HG02623 (cell line): ENCODE results near the gene MBP.
"Not testable (repeated sequence)": the region's sequence is repeated elsewhere in the genome, so short reads cannot be mapped to it uniquely, and the experiment has no call there.

Experiments used
- ATAC-seq: cut with Tn5 transposase; IDR thresholded peaks from one replicate; pipeline ENCODE4 v1.9.1; 2021; ENCODE audit warnings: moderate library complexity; ENCODE audit not compliant: unreplicated experiment

The MBP gene

DNA sequence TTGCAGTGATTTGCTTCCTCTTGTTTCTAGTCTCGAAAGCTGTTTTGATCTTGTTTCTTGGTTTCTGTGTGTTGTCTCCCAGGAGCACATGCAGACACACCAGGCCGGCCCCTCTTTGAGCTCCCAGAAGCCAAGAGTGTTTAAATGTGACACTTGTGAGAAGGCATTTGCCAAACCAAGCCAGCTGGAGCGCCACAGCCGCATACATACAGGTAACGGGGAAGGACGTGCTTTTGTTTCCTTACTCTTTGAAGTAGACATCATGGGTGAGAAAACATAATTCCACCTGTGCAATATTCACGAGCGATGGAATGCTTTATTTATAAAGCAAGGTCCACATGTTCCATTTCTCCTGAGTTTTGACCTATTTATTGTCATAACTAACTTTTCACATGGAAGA, 173.0 kb downstream of the MBP start:
- no peak for ATAC-seq

DNA sequence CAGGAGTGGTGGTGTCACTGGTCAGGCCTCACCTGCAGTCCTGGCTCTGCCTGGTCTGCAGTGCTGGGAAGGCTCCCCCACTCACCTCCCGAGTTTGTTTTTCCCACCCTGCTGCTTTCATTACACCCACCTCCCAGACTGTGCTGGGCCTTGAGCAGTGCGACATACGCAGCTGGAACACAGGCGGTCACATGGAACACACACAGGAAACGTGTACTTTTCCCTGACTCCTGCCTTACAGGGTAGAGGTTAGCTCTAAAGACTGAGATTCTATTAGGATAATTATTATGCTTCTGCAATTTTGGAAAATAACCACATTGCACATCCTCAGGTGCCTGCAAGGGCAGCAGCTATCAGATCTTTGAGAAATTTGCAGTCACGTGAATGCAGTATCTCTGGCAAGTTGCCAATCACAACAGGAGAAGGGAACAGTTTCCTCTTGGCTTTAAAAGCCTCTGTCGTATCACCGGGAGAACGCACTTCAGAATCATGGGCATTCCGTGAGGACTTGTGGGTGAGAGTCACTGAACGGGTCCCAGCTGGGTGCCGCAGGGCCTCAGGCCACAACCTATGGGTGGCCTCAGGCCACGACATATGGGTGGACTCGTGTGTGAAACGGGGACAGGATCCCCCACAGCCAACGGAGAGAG, 173.8 kb downstream of the MBP start:
- no peak for ATAC-seq

- no peak for ATAC-seq
Measured at GRCh38 chr18:76957384-76958355, 174.9 kb downstream of the MBP start.

DNA sequence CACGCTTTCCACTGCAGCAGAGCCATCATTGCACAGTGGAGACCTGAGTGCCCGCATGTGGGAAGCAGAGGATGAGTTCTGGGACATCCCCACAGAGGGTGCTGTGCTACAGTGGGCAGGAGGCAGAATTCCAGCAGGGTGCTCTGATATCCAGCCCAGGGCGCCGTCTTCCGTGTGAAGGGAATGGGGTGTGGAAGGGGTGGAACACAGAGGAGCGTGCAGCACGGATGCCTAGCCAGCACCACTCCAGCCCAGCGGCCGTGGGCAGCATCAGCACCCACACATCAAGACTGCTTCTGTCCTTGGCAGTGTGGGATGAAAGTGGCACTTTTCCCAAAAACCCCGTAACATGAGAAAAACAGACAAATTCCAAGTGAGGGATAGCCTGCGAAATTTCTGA, 175.9 kb downstream of the MBP start:
- ATAC-seq = no peak

DNA sequence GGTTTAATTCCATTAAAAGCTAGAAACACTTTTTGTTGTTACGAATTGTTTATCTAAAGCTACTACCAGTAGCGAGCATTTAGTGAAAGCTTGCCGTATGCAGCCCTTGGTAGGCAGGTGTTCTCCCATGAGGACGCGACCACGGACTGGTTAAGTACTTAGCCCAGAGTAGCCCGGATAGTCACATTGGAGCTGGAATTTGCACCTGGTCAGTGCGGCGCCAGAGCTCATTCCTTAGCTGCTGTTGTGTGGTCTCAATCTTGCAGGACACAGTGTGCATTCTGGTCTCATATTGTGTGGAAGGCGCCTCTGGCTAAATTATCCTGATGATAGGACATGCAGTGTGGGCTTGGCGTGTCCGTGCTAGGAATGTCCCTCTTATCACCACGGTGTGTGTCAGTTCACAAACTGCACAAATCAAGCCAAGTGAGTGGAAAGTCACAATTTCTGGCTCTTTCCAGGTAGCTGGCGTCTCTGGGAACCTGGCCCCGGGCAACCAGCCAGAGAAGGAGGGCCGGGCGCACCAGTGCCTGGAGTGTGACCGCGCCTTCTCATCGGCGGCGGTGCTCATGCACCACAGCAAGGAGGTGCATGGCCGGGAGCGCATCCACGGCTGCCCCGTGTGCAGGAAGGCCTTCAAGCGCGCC, 176.9 kb downstream of the MBP start:
- no peak for ATAC-seq

GRCh38 chr18:76953583-76954233, 178.9 kb downstream of the MBP start:
- ATAC-seq = no peak

DNA sequence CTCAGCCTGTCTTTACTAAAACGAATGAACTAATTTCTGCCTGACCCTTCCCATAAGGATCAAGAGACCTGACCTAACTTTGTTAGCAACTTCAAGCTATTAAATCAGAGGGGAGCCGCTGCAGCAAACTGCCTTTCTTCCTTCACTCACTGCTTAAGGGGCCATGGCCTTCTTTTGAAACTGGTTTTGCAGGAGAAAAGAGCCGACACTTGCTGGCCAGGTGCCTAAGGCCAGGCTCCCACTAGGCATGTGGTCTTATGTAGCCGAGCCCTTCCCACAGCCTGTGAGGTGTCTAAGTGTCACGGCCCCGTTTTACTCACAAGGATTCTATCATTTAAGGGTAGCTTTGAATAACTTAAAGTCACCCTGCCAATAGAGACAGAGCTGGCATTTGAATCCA, 179.4 kb downstream of the MBP start:
- ATAC-seq = no peak

DNA sequence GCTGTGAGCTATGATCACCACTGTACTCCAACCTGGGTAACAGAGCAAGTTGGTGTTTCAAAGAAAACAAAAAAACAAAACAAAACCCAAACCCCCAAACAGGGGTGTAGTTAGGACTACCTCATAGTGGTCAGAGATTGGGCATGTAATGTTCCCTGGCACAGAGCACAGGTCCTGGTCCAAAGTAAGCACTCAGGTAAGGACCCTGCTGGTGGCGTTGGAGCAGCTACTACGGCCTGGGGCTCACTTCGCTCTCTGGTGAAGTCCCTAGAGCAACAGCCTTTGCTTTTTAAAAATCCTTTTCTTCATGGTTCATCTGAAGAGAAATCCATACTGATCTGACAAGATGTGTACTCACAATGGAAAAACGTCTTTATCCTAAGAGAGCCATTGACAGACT, 179.8 kb downstream of the MBP start:
- no peak for ATAC-seq

DNA sequence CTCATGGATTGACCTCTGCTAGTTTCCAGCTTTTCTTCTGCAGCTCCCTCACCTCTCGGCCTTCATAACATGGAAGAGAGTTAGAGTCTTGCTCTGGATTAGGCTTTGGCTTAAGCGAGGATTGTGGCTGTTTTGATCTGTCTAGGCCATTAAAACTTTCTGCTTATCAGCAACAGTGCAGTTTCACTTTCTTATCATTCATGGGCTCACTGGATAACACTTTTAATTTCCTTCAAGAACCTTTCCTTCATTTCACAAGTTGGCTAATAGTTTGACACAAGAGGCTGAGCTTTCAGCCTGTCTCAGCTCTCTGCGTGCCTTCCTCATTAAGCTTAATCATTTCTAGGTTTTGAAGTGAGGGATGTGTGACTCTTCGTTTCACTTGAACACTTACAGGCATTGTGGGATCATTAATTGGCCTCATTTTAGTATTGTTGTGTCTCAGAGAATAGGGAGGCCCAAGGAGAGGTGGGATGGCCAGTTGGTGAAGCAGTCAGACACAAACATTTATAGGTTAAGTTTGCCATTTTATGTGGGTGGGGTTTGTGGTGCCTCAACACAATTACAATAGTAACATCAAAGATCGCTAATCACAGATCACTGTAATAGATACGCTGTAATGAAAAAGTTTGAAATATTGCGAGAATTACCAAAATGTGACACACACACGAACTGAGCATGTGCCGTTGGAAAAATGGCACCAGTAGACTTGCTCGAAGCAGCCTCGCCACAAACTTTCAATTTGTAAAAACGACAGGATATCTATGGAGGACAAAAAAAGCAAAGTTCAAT, 180.9 kb downstream of the MBP start:
- ATAC-seq = no peak

GRCh38 chr18:76948345-76948744, 184.2 kb downstream of the MBP start:
- no peak for ATAC-seq

DNA sequence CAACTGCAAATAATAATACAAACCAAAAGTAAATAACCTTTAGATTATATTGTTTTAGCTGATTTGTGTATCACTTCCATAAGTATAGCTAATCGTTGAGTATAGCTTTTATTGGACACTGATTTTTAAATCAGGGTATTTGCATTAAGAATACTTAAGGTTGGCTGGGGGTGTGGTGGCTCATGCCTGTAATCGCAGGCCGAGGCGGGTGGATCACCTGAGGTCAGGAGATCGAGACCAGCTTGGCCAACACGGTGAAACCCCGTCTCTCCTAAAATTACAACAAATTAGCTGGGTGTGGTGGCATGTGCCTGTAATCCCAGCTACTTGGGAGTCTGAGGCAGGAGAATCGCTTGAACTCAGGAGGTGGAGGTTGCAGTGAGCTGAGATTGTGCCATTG, 188.2 kb downstream of the MBP start:
- not testable (repeated sequence) for ATAC-seq

GRCh38 chr18:76943542-76944339, 188.8 kb downstream of the MBP start:
- ATAC-seq = no peak

- no peak for ATAC-seq
Measured at GRCh38 chr18:76941284-76941683, 191.3 kb downstream of the MBP start.

DNA sequence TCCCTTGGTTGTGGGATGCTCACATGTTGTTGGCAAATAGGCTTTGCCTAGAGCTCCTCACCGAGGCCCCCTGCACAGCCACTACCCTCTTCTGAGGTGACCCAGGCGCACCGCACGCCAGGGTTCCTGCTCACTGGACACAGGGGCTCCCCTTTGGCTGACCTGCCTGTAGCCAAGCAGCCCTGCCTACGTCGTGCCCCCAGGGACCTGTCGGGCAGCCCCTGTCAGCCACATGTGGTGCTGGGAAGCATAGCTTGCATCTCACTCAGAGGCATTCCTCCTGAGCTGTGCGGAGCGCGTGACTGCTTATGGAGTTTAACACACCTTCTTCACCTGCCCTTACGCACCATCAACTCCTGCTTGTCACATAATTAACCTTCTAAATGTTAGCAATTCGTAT, 194.0 kb downstream of the MBP start:
- no peak for ATAC-seq

- ATAC-seq = no peak
Measured at GRCh38 chr18:76937597-76937996, 195.0 kb downstream of the MBP start.

DNA sequence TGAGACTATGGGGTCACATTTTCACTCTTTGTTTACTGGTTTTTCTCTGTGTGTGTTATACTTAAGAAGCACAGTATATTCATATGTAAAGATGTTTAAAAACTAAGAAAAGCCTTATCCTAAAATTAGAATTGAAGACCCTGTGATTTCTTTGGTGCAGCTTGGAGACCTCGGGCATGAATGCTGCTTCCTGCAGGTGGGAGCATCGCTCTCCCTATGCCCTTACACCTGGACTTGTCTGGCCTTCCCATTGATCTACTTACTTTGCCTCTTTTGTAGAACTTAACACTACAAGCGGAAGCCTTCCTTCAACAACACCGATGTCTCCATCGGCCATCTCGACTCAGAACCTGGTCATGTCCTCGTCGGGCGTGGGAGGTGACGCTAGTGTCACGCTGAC, 195.7 kb downstream of the MBP start:
- no peak for ATAC-seq

DNA sequence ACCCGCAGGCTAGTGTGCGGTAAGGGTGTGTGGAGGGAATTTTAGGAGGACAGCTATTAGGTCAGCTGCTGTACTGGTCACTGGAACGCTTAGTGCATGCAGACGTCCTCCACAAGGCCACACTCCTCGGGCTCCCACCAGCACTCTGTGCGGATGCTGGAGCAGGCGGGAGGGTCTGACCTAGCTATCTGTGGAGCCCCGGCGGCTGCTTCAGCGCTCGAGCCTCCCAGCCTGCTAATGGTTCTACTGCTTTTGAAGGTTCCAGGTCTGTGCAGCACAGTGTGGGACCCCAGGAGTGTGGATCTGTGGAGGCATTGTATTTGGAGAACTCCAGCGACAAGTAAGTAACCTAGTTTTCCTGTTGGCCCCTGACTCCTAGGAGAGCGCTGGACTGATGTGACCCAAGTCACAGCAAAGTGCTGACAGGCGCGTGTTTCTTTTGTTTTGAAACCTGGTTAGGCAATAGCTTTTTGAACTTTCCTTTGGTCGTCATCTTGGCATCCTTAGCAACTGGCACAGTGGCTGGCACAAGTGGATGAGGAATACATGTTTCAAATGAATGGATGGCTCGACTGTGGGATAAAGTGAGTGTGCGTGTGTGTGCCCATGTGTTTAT, 196.8 kb downstream of the MBP start:
- ATAC-seq = no peak

GRCh38 chr18:76932026-76932819, 200.4 kb downstream of the MBP start:
- no peak for ATAC-seq
